AG08396 (cell line): ENCODE data around the gene CDH11.
A peak's percentile ranks its signal among the peaks of the same experiment; 100 is the strongest.

Experiments
- DNase-seq: peaks from one replicate; pipeline ENCODE4 v3.0.0; 2012; ENCODE audit warnings: low spot score, mixed read lengths

Gene CDH11

DNA sequence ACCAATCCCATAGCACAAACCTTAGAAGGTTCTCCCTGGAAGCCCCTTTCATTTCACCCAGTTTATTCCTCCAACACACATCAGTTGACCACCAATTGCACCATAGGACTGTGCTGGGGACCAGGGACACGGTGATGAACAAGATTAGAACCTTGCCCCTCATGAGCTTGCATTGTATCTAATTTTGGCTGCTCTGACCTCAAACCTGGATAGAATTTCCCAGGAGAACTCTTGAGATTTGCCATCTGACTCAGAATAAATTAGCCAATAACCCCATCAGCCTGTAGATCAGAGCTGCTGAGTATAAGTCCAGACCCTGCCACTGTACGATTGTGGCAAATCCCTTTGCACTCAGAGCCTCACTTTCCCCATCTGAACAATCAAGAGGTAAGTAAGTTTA, 52.1 kb downstream of the CDH11 start:
- DNase-seq, result no peak

DNA sequence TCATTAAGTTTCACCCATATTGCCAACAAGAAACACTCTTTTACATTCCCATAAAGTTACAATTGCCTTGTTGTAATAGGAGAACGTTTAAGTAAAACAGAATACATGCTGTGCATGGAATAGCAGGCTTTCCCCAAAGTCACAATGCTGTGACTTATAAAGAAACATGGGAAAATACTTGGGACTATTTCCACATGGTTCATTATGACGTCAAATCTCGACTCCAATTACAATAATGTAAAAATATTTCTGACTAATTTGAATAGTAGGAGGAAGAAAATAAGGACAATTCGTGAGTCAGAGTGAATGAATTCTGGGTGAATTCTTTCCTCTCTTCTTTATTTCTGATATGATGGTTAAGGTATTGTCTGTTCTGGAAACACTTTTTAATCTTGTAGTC, 52.8 kb downstream of the CDH11 start:
- peak; percentile 29 for DNase-seq

- DNase-seq, result no peak
Measured at GRCh38 chr16:65068151-65068740, 53.6 kb downstream of the CDH11 start.

- no peak for DNase-seq
Measured at GRCh38 chr16:65066651-65067050, 55.2 kb downstream of the CDH11 start.

DNA sequence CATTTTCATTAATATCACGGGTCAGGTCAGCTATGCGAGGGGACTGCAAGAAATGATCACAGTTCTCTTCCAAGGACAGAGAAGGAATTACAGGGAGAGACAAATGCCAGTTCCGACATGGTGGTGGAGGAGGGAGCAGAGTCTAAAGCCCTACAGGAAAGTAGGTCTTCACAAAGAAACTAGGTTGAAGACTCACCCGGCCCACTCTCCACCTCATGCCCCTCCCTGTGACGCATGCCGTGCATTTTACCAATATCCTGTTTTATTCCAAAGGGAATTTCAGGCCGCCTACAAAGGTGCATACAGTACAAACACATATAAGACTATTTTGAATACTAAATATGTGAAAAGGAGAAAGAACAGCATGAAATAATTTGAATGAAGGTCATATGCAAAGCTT, 56.8 kb downstream of the CDH11 start:
- no peak for DNase-seq

GRCh38 chr16:65064131-65064530, 57.7 kb downstream of the CDH11 start:
- DNase-seq, result no peak

- DNase-seq, result peak; percentile 33
Measured at GRCh38 chr16:65062736-65063583, 58.9 kb downstream of the CDH11 start.

DNA sequence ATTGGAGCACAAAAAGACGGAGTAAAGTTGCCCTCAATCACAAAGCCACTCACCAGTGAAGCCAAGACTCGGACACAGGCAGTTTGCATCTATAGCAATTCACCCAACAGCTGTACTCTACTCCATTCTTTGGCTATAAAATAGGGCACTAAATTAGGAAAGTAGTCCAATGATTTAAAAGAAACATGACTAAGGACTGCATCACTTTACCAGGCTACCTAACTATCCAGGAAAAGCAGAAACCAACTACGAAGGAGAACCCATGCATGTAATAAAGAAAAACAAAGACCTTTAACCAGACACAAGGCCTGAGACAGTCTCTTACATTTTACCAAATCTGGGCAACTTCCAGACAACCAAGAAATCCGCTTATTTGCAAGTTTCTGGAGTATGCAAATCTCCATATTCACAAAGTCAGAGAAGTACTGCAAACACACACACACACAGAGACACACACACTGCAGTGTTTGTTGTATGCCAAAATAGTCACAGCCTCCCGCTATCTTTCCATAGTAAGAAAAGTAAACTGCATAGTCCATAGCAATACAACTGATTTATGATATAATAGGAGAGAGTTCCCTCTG, 59.8 kb downstream of the CDH11 start:
- no peak for DNase-seq

DNA sequence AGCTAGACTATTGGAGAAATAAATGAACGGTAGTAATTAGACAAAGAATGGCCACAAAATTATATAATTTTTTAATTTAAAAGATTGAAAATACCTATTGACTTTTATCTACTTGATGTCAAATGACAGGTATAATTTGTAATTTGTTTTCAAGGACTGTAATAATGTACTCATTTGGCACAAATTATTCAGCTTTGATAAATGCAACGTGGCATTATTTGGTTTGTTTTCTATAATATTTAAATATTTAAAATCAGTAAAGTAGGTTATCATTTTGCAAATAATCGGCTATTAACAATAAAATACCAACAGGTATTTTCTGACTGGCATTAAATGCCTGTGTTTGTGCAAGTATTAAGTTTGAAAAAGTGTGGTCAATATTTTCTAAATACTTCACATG, 60.6 kb downstream of the CDH11 start:
- DNase-seq, result no peak

- DNase-seq, result no peak
Measured at GRCh38 chr16:65059406-65059980, 62.4 kb downstream of the CDH11 start.

- no peak for DNase-seq
Measured at GRCh38 chr16:65057184-65057583, 64.7 kb downstream of the CDH11 start.

- DNase-seq, result no peak
Measured at GRCh38 chr16:65054457-65054856, 67.4 kb downstream of the CDH11 start.

DNA sequence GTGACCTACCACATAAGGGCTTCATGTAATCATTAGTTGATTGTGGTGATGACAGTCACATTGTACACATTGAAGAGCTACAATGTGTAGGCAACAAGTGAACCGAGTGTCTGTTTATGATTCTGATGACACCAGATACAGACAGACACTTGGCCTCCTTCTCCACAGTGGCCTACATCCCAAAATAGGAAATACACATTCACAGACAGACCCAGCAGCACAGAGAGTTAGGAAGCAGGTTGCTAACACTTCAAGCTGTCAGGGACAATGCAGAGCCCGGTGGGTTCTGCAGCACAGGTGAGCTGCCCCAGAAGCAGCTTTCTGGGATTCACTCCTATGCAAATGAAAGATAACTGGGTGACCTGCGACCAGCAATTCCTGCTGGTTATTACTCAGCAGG, 72.2 kb downstream of the CDH11 start:
- no peak for DNase-seq

DNA sequence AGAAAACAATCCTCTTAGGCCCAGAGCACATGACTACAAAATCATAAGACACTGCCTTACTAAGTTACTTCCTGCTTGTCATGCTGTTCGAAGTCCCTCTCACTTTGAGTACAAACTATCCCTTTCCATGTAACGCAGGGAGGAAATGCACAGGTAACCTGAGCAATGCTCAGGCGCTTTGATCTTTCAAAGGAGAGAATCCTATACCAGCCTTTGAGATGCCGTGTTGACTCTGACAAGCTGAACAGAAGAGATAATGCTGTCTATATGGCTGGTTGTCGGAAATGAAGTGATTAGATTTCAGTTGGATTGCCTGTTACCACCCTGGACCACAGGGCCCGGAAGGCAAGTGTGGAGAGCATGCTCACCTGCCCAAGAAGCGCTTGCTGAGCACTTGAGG, 75.9 kb downstream of the CDH11 start:
- no peak for DNase-seq

DNA sequence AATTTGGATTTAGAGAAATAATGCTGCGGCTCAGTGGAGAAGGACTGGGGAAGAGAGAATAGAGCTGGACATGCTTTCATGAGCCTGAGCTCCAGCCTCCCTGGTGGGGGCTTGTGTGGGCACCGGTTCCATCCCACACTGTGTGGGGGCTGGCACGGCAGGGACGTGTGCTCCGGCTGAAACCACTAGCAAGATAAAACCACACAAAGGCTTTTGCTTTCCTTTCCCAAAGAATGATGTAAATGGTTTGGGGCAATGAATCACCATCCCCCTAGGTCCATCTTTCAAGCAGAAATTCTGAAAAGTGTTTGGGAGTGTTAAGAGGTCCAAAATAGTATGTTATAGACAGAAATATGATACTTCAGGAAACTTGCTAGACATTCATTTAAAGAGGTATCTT, 77.0 kb downstream of the CDH11 start:
- peak; percentile 47 for DNase-seq

DNA sequence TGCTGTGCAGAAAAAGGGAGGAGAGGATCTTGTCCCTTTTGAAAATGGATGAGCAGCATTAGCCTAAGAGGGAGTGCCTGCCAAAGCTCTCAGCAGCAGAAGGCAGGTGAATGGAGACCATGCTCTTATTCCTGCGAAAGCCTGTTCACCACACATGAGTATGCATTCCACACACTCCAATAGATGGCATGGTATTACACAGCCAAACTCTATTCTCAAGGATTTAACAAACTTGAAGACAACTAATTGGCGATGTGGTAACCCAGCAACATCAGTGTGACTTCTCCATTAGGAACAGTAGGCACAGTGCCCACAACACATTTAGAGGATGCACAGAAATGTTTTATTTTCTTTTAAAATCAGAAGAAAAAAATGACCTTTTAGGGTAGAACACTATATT, 77.8 kb downstream of the CDH11 start:
- DNase-seq, result no peak

DNA sequence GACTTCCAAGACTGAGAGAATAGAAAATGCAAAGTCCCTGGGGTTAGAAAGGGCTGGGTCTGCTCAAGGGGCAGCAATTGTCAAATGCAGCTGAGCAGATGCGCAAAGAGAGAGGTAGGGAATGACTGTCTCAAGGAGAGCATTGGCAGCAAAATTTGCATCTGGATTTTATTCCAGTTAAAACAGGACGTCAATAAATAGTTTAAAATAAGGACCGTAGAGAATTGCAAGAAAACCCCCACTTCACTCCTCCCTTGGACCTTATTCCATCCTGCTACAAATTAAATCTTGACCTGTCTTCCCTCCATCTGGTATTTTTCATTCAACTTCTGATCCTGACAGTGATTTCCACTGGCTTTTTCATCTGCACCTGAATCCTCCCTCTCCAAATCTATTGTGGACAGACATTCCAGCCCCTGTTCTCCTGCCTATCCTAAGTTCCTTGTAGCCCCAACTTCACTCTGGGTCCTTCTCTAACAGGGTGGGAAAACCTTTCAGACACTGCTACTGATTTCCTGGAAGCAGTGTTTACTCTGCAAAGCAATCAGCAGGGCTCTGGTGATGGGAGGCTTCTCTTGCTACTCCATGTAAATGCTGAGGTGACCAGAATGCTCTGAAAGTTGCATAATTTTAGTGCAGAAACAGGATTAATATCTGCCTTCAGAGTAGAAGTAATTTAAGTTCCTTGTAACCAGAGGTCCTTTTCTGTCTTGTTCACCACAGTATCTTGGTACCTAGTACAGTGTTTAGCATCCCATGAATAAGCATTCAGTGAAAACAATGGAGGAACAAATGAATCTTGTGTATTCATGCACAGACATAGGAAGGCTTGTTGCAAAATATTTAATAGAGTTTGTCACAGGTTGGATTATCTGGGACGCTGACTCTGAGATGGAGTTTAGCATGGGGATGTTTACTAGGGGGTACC, 79.2 kb downstream of the CDH11 start:
- no peak for DNase-seq

- no peak for DNase-seq
Measured at GRCh38 chr16:65041667-65042066, 80.2 kb downstream of the CDH11 start.

- DNase-seq, result no peak
Measured at GRCh38 chr16:65038100-65038499, 83.8 kb downstream of the CDH11 start.

DNA sequence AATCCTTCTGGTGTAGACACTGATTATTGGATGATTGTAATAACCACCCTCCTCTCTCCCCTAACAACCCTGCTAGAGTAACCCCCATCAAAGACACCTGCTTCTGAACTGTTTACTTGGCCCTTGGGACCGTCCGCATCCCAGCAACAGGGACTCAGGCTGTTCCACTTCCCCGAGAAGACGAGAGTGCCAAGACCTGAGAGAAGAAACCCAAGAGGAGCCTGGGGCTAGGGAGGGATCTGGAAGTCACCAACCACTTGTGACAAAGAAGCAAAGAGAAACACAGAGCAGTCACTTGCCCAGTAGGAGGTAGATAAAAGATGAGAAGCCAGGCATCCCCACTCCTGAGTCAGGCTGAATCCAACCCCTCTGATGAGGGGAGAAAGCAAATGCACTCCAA, 84.3 kb downstream of the CDH11 start:
- DNase-seq, result no peak

DNA sequence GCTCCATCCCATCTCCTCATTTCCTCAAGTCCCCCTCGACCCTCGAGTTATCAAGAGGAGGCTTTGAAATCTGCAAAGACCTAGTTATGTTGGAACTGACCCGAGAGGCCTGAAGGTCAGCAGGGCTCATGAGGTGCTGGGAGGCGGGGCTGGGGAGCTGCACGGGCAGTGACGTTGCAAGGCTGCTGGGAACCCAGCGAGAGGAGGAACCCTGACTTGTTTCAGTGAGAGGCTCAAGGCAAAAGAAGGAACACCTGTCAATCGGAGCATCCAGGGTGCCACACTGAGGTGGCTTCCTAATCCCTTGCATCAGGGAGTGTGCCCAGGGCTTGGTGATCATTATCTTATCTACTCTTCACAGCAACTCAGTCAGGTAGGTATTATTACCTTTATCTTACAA, 86.9 kb downstream of the CDH11 start:
- DNase-seq, result no peak

DNA sequence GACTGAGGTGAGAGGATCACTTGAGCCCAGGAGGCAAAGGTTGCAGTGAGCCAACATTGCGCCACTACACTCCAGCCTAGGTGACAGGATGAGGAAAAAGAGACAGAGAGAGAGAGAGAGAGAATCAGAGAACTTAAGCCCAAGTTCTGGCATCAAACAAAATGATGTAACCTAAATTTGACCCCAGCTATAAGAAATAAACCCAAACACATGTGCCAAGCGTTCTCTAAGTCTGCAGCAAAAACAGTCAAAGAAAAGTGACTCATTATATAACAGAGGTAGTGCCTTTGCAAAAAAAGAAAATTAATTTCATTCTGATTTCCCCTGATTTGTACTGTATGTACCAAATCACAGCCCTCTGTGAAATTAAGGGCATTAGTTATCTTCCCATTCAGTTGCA, 89.5 kb downstream of the CDH11 start:
- DNase-seq, result no peak
